HUES6 (cell line): ENCODE results near the gene COMMD4.

Source experiments
- H3K27ac ChIP-seq: 2 replicates; pipeline ENCODE4 v1.7.0; 2013; ENCODE audit warnings: low read depth, mild to moderate bottlenecking, low read length, inconsistent platforms
- H3K27me3 ChIP-seq: 2 replicates; pipeline ENCODE4 v1.6.1; 2013; ENCODE audit warnings: low read length; ENCODE audit not compliant: control insufficient read depth, insufficient read depth
- H3K36me3 ChIP-seq: 2 replicates; pipeline ENCODE4 v1.6.1; 2013; ENCODE audit warnings: low read length; ENCODE audit not compliant: control insufficient read depth, insufficient read depth
- H3K4me1 ChIP-seq: 2 replicates; pipeline ENCODE4 v1.6.1; 2013; ENCODE audit warnings: low read length; ENCODE audit not compliant: control insufficient read depth, insufficient read depth
- H3K4me3 ChIP-seq: 2 replicates; pipeline ENCODE4 v1.5.1; 2013; ENCODE audit warnings: low read depth, low read length
- H3K9ac ChIP-seq: one replicate; pipeline ENCODE4 v1.6.1; 2013; ENCODE audit warnings: mild to moderate bottlenecking, low read length
- H3K9me3 ChIP-seq: 2 replicates; pipeline ENCODE4 v1.6.1; 2013; ENCODE audit warnings: low read depth, low read length; ENCODE audit not compliant: control insufficient read depth, insufficient read depth

Gene COMMD4

DNA sequence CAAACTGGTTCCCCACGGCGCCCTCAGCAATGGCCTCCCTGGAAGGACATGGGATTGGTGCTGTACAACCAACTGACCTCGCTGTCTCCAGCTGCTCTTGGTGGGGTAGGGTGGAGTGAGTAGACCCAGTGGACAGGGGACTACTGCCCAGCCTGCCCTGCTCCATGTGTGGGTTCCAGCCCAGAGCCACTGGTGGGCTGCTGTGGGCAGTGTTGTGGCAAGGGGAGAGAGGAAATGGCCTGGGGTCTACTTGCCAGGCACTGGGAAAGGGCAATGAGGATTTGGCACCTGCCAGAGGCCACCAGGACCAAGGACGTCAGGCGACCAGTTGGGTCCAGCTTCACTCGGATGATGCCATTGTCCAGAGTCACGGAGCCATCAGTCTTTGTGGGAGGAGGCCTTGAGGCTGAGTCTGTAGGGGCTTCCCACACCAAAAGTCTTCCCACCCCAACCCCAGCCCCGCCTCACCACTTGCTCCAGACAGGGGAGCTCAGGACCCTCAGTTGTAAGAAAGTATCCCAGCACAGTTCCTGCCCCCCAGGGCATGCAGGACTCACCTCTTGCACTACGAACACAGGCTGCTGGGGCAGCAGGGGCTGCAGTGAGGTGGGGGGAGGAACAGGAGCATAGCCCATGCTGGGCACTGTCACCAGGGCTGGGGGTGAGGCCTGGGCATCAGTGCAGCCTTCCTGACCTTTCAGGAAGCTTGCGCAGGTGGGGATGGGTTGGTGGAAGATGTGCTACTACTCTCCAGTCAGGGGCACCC is 23.1 kb downstream of the COMMD4 start:
- no peak overlapping the region for H3K9ac ChIP-seq
- no peaks in the 10 kb centered on the region for H3K9me3 ChIP-seq
- H3K4me1 ChIP-seq, result no peaks in the 10 kb centered on the region
- no peaks in the 10 kb centered on the region for H3K27me3 ChIP-seq
- H3K4me3 ChIP-seq, result no peak overlapping the region
- H3K36me3 ChIP-seq, result peaks cover 81% of the 10 kb centered on the region
- no peak overlapping the region for H3K27ac ChIP-seq

DNA sequence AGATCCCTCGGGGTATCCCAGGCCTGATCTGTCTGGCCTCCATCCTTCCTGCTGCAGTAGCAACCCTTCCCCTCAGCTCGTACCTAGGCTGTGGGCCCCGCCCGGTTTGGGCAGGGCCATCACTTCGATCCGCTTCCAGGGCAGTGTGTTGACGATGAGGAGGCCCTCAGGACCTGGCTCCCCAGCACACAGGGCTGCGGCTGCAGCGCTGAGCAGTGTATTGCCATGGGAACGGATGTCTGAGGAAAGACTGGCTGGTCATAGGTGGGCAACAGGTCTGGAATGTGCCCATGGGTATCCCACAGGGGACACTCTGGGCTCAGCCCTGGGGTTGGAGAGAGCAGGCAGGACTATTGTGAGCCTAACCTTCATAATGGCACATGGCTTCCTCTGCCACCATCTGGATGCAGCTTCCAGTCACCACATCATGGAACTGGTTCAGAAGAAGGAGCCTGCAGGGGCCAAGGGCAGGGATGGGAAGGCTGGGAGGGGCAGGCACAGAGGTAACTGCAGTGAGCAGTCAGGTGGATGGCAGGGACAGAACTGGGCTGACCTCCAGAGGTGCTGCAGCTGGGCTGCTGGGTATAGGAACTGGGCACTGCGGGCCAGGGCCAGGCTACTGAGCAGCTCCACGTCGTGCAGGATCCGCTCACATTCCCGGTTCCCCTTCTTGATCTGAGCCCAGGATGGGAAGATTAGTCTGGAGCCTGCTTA is 23.8 kb downstream of the COMMD4 start:
- Histone ChIP-seq H3K36me3 (peaks cover 85% of the 10 kb centered on the region), H3K27me3 (no peaks in the 10 kb centered on the region), H3K9me3 (no peaks in the 10 kb centered on the region), H3K9ac (no peak overlapping the region), H3K4me3 (no peak overlapping the region), H3K4me1 (no peaks in the 10 kb centered on the region), H3K27ac (no peak overlapping the region)

DNA sequence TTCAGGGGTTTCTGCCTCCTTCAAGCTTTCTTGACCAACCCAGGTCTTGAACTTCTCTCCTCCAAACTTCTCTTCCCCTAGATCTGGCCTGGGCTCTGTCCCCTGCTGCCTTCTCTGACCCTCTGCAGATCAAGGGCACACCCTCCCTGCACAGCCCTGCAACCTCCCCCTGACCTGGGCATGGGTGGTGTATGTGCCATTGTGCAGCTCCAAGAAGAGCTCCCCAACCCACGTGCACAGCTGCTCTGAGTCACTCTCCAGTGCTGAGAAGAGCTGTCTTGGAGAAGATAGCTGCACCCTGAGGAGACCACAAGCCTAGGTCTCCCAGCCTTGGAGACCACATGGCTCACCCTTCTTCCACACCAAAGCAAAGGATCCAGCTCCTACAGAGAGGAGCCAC is 24.5 kb downstream of the COMMD4 start:
- H3K4me1 ChIP-seq, result no peaks in the 10 kb centered on the region
- no peaks in the 10 kb centered on the region for H3K9me3 ChIP-seq
- H3K4me3 ChIP-seq, result no peak overlapping the region
- H3K27me3 ChIP-seq, result no peaks in the 10 kb centered on the region
- peaks cover 85% of the 10 kb centered on the region for H3K36me3 ChIP-seq
- no peak overlapping the region for H3K9ac ChIP-seq
- no peak overlapping the region for H3K27ac ChIP-seq

DNA sequence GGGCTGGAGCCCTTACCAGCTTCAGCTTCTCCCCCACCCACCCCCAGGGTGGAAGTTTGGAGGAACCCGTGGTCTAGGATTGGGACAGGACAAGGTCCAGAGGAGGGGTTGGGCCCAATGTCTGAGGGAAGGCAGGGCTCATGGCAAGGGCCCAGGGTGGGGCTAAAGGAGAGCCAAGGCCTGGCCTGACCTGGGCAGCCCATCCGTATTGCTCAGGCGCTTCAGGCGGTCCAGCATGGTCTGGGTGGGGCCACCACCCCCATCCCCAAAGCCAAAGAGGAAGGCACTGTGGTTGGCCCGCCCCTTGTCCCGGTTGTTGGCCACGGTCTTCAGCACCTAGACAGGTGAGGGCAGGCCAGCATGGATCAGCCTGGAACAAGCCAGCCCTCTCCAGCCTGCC is 25.0 kb downstream of the COMMD4 start:
- no peaks in the 10 kb centered on the region for H3K9me3 ChIP-seq
- no peaks in the 10 kb centered on the region for H3K27me3 ChIP-seq
- H3K9ac ChIP-seq, result no peak overlapping the region
- no peak overlapping the region for H3K4me3 ChIP-seq
- peaks cover 87% of the 10 kb centered on the region for H3K36me3 ChIP-seq
- no peak overlapping the region for H3K27ac ChIP-seq
- H3K4me1 ChIP-seq, result no peaks in the 10 kb centered on the region

DNA sequence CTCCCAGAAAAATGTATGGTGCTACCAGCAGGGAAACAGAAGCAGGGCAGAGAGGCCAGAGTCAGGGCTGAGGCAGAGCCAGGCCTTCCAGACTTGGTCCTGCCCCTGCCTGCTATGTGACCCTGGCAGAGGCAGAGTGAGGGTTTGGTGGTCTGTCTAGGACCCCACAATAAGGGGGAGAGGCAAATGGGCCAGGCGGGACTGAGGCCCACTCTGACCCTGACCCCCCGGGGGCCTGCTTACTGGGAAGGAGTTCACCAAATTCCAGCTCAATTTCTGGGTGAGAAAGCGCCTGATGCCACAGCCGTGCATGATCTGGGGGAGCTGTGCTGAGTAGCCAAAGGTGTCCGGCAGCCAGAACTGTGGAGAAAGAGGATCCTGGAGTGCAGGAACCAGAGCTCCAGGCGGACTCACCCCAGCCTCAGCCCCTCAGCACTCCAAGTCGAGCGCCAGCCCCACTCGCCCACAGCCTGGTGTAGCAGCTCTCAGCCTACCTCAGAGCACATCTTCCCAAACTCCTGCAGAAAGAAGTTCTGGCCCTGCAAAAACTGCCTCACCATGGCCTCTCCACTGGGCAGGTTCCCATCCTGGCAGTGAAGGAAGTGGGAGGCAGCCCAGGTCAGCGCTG is 25.6 kb downstream of the COMMD4 start:
- Histone ChIP-seq H3K9me3 (no peaks in the 10 kb centered on the region), H3K4me3 (no peak overlapping the region), H3K27me3 (no peaks in the 10 kb centered on the region), H3K27ac (no peak overlapping the region), H3K36me3 (peaks cover 87% of the 10 kb centered on the region), H3K9ac (no peak overlapping the region), H3K4me1 (no peaks in the 10 kb centered on the region)

DNA sequence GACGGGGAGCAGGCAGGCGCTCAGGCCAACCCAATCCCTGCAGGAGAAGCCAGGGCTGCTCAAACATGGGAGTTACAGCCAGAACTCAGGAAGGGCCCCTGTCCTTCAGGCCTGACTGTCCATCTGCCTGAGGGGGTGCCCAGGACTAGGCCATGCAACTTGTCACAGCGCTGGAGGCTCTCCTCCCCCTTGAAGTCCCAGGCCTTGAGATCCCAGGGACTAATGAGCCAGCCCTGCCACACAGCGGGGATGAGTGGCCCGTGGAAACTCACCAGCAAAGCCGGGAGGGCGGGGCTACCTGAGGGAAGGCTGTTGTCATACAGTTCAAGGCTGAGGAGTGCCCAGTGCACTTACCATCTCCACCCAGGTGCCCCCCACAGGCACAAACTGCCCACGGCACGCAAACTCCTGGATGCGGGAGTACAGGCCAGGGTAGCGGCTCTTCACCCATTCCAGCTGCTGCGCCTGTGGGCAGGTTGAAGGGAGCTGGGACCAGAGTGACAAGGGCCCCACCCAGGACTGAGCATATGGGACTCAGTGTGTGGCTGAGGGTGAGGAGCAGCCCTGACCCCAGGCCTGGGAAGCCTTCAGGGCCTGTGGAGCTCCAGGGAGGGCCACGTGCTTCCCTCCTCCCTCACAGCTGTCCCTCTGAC is 26.3 kb downstream of the COMMD4 start:
- Histone ChIP-seq H3K27me3 (no peaks in the 10 kb centered on the region), H3K4me1 (no peaks in the 10 kb centered on the region), H3K9me3 (no peaks in the 10 kb centered on the region), H3K36me3 (peaks cover 87% of the 10 kb centered on the region), H3K9ac (no peak overlapping the region), H3K4me3 (no peak overlapping the region), H3K27ac (no peak overlapping the region)

DNA sequence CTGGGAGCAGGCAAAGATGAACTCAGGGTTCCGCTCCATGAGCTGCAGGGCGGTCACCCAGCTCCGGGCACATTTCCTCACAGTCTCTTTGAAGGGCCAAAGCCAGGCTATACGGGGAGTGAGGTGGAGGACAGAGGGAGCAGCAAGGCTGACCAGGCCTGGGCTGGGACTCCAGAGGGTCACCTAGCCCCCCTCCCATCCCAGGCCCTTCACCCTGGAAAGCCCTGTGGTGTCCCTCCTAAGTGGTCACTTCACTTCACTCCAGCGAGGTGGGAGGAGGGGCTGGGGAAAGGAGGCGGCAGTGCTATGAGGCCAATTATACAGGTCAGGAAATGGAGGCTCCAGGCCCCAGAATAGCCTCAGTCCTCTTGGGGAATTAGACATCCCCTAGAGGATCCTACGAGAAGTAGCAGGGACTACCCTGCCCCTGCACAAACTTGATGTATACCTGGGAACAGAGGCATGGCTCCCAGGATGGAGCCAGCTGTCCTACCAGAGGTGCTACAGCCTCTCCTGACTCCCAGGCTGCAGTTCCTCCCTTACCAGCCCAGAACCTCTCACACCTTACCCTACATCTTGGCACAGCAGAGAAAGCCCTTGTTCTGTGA is 26.9 kb downstream of the COMMD4 start:
- peaks cover 90% of the 10 kb centered on the region for H3K36me3 ChIP-seq
- no peaks in the 10 kb centered on the region for H3K27me3 ChIP-seq
- no peak overlapping the region for H3K9ac ChIP-seq
- no peak overlapping the region for H3K27ac ChIP-seq
- no peaks in the 10 kb centered on the region for H3K9me3 ChIP-seq
- H3K4me3 ChIP-seq, result no peak overlapping the region
- no peaks in the 10 kb centered on the region for H3K4me1 ChIP-seq

DNA sequence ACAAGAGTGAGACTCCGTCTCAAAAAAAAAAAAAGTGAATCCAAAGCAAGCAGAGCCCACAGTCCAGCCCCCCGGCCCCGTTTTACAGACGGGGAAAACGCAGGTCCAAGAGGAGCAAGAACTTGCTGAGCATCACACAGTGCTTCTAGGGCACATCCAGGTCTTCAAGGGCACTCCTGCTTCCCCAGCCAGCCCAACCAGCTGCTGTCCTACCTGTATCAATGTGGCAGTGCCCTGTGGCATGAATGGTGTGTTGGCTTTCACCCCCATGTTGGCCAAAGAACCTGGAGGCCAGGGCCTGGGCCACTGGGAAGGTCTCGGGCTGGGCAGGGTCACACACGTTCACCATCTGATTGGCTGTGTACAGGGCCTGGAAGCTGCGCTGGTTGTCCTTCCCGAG is 27.9 kb downstream of the COMMD4 start:
- Histone ChIP-seq H3K4me1 (no peaks in the 10 kb centered on the region), H3K9ac (no peak overlapping the region), H3K9me3 (no peaks in the 10 kb centered on the region), H3K36me3 (peaks cover 80% of the 10 kb centered on the region), H3K27me3 (no peaks in the 10 kb centered on the region), H3K27ac (no peak overlapping the region), H3K4me3 (no peak overlapping the region)

DNA sequence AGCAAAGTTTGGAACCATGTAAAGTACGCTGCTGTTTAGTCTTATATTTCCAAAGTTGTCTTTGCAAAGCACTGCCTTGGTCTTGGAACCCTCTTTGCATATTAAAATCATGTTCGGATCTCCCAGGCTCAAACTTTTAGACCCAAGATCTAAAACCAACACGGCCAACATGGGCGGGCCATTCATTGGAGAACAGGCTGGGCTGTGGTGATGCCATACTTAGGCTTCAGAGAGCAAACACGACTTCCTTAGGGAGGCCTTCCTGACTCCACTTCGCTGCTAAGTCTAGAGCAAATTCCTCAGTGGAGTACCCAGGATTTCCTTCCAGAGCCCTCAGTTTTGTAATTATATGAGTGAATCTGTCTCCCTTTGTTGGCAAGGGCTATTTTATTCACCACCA is 29.0 kb downstream of the COMMD4 start:
- no peak overlapping the region for H3K27ac ChIP-seq
- H3K36me3 ChIP-seq, result peaks cover 74% of the 10 kb centered on the region
- H3K4me1 ChIP-seq, result peaks cover 7% of the 10 kb centered on the region; the same call in 1 of the 2 replicates
- H3K27me3 ChIP-seq, result no peaks in the 10 kb centered on the region
- H3K4me3 ChIP-seq, result no peak overlapping the region
- no peak overlapping the region for H3K9ac ChIP-seq
- H3K9me3 ChIP-seq, result no peaks in the 10 kb centered on the region

DNA sequence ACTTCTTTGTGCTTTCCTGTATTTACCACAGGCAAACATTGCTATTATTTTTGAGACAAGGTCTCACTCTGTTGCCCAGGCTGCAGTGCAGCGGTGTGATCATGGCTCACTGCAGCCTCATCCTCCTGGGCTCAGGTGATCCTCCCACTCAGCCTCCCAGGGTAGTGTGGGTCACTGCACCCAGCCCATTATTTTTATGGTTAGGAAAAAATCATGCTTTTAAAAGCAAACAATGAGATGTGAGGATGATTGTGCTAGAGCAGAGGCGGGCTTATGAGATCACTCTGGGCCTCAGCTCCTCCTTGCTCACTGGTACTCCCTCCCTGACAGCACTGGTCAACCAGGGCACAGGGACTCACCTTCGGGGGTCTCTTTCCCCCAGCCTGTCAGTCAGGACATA is 30.3 kb downstream of the COMMD4 start:
- Histone ChIP-seq H3K27me3 (no peaks in the 10 kb centered on the region), H3K4me3 (no peak overlapping the region), H3K9ac (no peak overlapping the region), H3K36me3 (peaks cover 66% of the 10 kb centered on the region), H3K9me3 (no peaks in the 10 kb centered on the region), H3K4me1 (peaks cover 8% of the 10 kb centered on the region; the same call in 1 of the 2 replicates), H3K27ac (no peak overlapping the region)
